Measurements from ENCODE around the gene SENP8.

- TF ChIP-seq CTCF (IDR thresholded peaks at IDR 0.05; ENCODE audit: poor library complexity) (no peak), EZH2 (IDR thresholded peaks at IDR 0.05; ENCODE audit: borderline replicate concordance) (no peak), EZH2phosphoT487 (IDR thresholded peaks at IDR 0.05; ENCODE audit: low read depth, severe bottlenecking, unreplicated experiment) (no peak)
Measured at GRCh38 chr15:72086010-72086697, 32.0 kb upstream of the SENP8 start.

Data from hepatocyte (in vitro differentiated cells).